22Rv1 (cell line): ENCODE results near the gene GALNT12.

Experiments
- ZFX ChIP-seq: fragments of 450-650 bp; IDR thresholded peaks from 2 replicates; pipeline ENCODE4 v1.6.1; 2017; ENCODE audit warnings: antibody characterized with exemption, borderline replicate concordance
- TF ChIP-seq, protein P1 (sequence below): fragments of 450-650 bp; IDR thresholded peaks from 2 replicates; pipeline ENCODE4 v1.5.1; 2017; ENCODE audit warnings: mild to moderate bottlenecking

DNA sequence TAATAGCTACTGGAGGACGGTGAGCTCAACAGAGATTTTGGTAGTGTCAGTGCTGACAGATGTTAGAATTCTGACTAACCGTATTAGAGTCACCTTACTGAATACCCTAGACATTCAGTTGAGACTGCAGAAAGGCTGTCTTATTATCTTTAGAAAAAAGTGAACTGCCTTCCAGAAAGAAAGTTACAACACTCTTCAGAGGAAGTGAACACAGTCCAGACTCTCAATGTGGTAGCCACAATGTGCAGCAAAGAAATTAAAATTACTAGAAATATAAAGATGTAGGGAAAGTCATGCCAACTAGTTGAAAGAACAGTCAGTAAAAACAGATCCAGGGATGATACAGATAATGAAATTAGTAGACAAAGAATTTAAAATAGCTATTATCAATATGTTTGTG, 89.2 kb downstream of the GALNT12 start:
- TF ChIP-seq, protein P1, sequence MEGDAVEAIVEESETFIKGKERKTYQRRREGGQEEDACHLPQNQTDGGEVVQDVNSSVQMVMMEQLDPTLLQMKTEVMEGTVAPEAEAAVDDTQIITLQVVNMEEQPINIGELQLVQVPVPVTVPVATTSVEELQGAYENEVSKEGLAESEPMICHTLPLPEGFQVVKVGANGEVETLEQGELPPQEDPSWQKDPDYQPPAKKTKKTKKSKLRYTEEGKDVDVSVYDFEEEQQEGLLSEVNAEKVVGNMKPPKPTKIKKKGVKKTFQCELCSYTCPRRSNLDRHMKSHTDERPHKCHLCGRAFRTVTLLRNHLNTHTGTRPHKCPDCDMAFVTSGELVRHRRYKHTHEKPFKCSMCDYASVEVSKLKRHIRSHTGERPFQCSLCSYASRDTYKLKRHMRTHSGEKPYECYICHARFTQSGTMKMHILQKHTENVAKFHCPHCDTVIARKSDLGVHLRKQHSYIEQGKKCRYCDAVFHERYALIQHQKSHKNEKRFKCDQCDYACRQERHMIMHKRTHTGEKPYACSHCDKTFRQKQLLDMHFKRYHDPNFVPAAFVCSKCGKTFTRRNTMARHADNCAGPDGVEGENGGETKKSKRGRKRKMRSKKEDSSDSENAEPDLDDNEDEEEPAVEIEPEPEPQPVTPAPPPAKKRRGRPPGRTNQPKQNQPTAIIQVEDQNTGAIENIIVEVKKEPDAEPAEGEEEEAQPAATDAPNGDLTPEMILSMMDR = no peak
- TF ChIP-seq ZFX = no peak
